Panc1 (cell line): ENCODE data around the gene BTRC. TPM values are rescaled to one million over a fixed set of nuclear protein-coding genes. Genes with fewer than 3 reads are reported as not detected.

Experiments
- ATAC-seq: fragments of 200-7000 bp; cut with Tn5 transposase; 2 replicates; pipeline ENCODE4 v1.9.1; 2020; ENCODE audit warnings: mild to moderate bottlenecking, moderate library complexity
- BruUV-seq: library from RNA; stranded (reverse); fragments of 400-500 nt; replicated peaks from 2 replicates; lab custom pipeline; 2021; lab: Mats Ljungman, UMichigan
- CTCF ChIA-PET: fragments of 300-600 bp; sonication (Branson Sonifier 250); formaldehyde crosslinking; loops from one replicate; lab custom pipeline; 2022; ENCODE audit warnings: antibody characterized with exemption; lab: Charles Lee
- POLR2A ChIA-PET: fragments of 300-600 bp; sonication (Branson Sonifier 250); formaldehyde crosslinking; loops from one replicate; lab custom pipeline; 2022; ENCODE audit warnings: antibody characterized with exemption; lab: Charles Lee
- DNase-seq: peaks from one replicate; pipeline ENCODE4 v3.0.0-alpha.2; 2010; ENCODE audit warnings: low read depth, low spot score
- H3K27ac ChIP-seq: 2 replicates; pipeline ENCODE4 v1.5.1; 2011; ENCODE audit warnings: mild to moderate bottlenecking, low read length, inconsistent platforms
- H3K27me3 ChIP-seq: fragments of 200-500 bp; sonication (Bioruptor generic); 2 replicates; pipeline ENCODE4 v1.6.0; 2014; ENCODE audit warnings: low read length, inconsistent platforms; ENCODE audit not compliant: control insufficient read depth, insufficient read depth
- H3K36me3 ChIP-seq: fragments of 200-500 bp; sonication (Bioruptor generic); 2 replicates; pipeline ENCODE4 v1.5.1; 2014; ENCODE audit warnings: inconsistent platforms, mild to moderate bottlenecking, low read length, moderate library complexity; ENCODE audit not compliant: control insufficient read depth, insufficient read depth
- H3K4me1 ChIP-seq: 2 replicates; pipeline ENCODE4 v1.5.1; 2011; ENCODE audit warnings: inconsistent platforms, mild to moderate bottlenecking, low read length, moderate library complexity; ENCODE audit not compliant: control insufficient read depth, insufficient read depth
- H3K4me3 ChIP-seq, 2 experiments: 2 replicates each; pipeline ENCODE4 v1.5.1; 2011 to 2012; ENCODE audit warnings: low read depth in 2 of 2, low read length in 2 of 2, mild to moderate bottlenecking in 2 of 2, inconsistent platforms in 1 of 2, moderate library complexity in 1 of 2
- H3K9me3 ChIP-seq: fragments of 200-500 bp; sonication (Bioruptor generic); 2 replicates; pipeline ENCODE4 v1.5.1; 2014; ENCODE audit warnings: low read depth, mild to moderate bottlenecking, inconsistent platforms, low read length, moderate library complexity; ENCODE audit not compliant: control insufficient read depth, insufficient read depth
- POLR2AphosphoS5 ChIP-seq: IDR thresholded peaks from 2 replicates; pipeline ENCODE4 v1.6.1; 2012; ENCODE audit warnings: mild to moderate bottlenecking, low read depth, low read length, moderate library complexity
- SIN3A ChIP-seq: IDR thresholded peaks from 2 replicates; pipeline ENCODE4 v1.6.1; 2012; ENCODE audit warnings: low read depth, mild to moderate bottlenecking, low read length, moderate library complexity, borderline replicate concordance; ENCODE audit not compliant: insufficient read depth
- TCF7L2 ChIP-seq: IDR thresholded peaks from 2 replicates; pipeline ENCODE4 v1.6.1; 2011; ENCODE audit warnings: mild to moderate bottlenecking, low read depth, low read length, inconsistent platforms
- in situ Hi-C: cut with HindIII; loops from 2 replicates; pipeline ENCODE4 v1.10.0; 2016; ENCODE audit warnings: low sequenced_read_pairs, low pct_unique_long_range_greater_than_20kb
- intact Hi-C: fragments of 100-400 bp; cut with micrococcal nuclease; formaldehyde crosslinking; loops from one replicate; pipeline ENCODE4 v1.10.0; 2022; ENCODE audit not compliant: unreplicated experiment
- total RNA-seq: library from RNA; stranded (reverse); gene quantifications from one replicate; pipeline ENCODE4 v1.2.1, GENCODE V29; 2021; ENCODE audit not compliant: unreplicated experiment
- TF ChIP-seq, protein P1 (sequence below), 2 experiments: IDR thresholded peaks; 2 replicates each; pipeline ENCODE4 v1.6.1; 2011 to 2012; ENCODE audit warnings: low read depth in 2 of 2, control low read depth in 1 of 2, low read length in 1 of 2, mild to moderate bottlenecking in 1 of 2, moderate library complexity in 1 of 2; ENCODE audit not compliant: insufficient read depth in 1 of 2
- TF ChIP-seq, protein P2 (sequence below): fragments of 450-650 bp; IDR thresholded peaks from 2 replicates; pipeline ENCODE4 v1.5.1; 2017; ENCODE audit warnings: mild to moderate bottlenecking

Gene BTRC
- total RNA-seq, 1 experiment from 2014 or later: 22.1 TPM

- Histone ChIP-seq H3K9me3 (no peaks in the 10 kb centered on the region), H3K4me1 (peaks cover 5% of the 10 kb centered on the region), H3K4me3 (peak overlapping the region in 1 of 2 experiments; percentile 10; a peak in 1 of 4 replicates), H3K36me3 (no peaks in the 10 kb centered on the region), H3K27ac (no peak overlapping the region), H3K27me3 (peaks cover 18% of the 10 kb centered on the region)
- no TSS peak for BruUV-seq
- in situ Hi-C loops: no loop called here
- intact Hi-C loops: no loop called here
- DNase-seq (no peak), ATAC-seq (peak; percentile 60)
- no peak for TF ChIP-seq SIN3A
- TF ChIP-seq, protein P1, sequence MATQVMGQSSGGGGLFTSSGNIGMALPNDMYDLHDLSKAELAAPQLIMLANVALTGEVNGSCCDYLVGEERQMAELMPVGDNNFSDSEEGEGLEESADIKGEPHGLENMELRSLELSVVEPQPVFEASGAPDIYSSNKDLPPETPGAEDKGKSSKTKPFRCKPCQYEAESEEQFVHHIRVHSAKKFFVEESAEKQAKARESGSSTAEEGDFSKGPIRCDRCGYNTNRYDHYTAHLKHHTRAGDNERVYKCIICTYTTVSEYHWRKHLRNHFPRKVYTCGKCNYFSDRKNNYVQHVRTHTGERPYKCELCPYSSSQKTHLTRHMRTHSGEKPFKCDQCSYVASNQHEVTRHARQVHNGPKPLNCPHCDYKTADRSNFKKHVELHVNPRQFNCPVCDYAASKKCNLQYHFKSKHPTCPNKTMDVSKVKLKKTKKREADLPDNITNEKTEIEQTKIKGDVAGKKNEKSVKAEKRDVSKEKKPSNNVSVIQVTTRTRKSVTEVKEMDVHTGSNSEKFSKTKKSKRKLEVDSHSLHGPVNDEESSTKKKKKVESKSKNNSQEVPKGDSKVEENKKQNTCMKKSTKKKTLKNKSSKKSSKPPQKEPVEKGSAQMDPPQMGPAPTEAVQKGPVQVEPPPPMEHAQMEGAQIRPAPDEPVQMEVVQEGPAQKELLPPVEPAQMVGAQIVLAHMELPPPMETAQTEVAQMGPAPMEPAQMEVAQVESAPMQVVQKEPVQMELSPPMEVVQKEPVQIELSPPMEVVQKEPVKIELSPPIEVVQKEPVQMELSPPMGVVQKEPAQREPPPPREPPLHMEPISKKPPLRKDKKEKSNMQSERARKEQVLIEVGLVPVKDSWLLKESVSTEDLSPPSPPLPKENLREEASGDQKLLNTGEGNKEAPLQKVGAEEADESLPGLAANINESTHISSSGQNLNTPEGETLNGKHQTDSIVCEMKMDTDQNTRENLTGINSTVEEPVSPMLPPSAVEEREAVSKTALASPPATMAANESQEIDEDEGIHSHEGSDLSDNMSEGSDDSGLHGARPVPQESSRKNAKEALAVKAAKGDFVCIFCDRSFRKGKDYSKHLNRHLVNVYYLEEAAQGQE (IDR thresholded peaks at IDR 0.05; ENCODE audit: insufficient read depth in 1 of 2, low read depth in 2 of 2, low read length in 1 of 2): peak in 1 of 2 experiments; percentile 81; a peak in 2 of 4 replicates
- POLR2A ChIA-PET: interaction anchor here (0.6 kb wide), 1 partner anchor 197 kb away, joined by 10 read pairs; no protein-coding TSS in a partner anchor
- CTCF ChIA-PET: no interaction called here
Observed at GRCh38 chr10:101311185-101312066, 42.5 kb upstream of the BTRC start.

DNA sequence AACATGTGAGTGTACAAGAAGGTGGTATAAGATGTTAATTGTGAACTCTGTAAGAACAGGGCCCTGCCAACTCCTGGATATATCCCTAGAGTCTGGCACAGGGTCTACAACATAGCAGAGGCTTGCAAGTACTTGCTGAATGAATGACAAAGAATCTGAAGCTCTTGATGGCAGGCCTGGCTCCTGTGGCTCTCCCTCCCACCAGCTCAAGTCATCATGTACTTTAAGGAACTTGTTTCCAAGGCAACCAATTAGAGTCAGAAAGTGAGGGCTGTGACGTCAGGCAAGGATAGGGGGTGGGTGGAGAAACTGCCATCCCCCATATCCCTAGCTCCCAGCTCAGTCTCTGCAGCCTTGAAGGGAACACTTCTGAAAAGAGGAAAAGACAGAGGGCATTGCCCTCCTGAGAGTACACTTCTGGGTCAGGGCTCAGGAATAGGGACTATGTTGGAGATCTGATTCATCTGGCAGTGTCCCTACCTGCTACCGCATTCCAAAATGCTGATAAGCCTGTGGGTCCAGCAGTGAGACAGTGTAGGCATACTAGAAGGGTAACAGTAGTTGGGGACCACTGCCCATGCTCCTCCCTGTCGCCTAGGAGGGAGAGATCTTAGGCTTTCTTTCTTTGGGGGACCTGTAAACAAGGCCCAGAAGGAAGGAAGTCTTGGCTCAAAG lies 34.6 kb upstream of the BTRC start:
- TF ChIP-seq TCF7L2: no peak
- no peak for TF ChIP-seq POLR2AphosphoS5
- no peak for TF ChIP-seq SIN3A
- TF ChIP-seq, protein P2, sequence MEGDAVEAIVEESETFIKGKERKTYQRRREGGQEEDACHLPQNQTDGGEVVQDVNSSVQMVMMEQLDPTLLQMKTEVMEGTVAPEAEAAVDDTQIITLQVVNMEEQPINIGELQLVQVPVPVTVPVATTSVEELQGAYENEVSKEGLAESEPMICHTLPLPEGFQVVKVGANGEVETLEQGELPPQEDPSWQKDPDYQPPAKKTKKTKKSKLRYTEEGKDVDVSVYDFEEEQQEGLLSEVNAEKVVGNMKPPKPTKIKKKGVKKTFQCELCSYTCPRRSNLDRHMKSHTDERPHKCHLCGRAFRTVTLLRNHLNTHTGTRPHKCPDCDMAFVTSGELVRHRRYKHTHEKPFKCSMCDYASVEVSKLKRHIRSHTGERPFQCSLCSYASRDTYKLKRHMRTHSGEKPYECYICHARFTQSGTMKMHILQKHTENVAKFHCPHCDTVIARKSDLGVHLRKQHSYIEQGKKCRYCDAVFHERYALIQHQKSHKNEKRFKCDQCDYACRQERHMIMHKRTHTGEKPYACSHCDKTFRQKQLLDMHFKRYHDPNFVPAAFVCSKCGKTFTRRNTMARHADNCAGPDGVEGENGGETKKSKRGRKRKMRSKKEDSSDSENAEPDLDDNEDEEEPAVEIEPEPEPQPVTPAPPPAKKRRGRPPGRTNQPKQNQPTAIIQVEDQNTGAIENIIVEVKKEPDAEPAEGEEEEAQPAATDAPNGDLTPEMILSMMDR: no peak
- TF ChIP-seq, protein P1 (IDR thresholded peaks at IDR 0.05; ENCODE audit: insufficient read depth in 1 of 2, low read depth in 2 of 2, low read length in 1 of 2): no peak
- intact Hi-C loops: no loop called here

More for the DNA sequence above, 34.6 kb upstream of the BTRC start:
- no peaks in the 10 kb centered on the region for H3K36me3 ChIP-seq
- H3K27me3 ChIP-seq: 0 out of 2 replicates have a peak, but pooled peaks cover 5% of the 10 kb centered on the region
- H3K4me3 ChIP-seq: no peak overlapping the region
- no peak overlapping the region for H3K27ac ChIP-seq
- ChIA-PET CTCF (interaction anchor here (0.6 to 0.7 kb wide), 2 partner anchors 10 to 155 kb away, joined by 3 read pairs; no protein-coding TSS in a partner anchor), POLR2A (interaction anchor here (0.6 kb wide), 1 partner anchor 62 kb away, joined by 3 read pairs; no protein-coding TSS in a partner anchor)
- in situ Hi-C loops: no loop called here
- no peaks in the 10 kb centered on the region for H3K9me3 ChIP-seq
- no peak for DNase-seq
- no TSS peak for BruUV-seq
- no peak for ATAC-seq
- no peaks in the 10 kb centered on the region for H3K4me1 ChIP-seq
